ENCODE measurements around the gene CARNS1. TPM values are rescaled to one million over a fixed set of nuclear protein-coding genes. Genes with fewer than 3 reads are reported as not detected.

CARNS1 gene
- total RNA-seq, 1 experiment from 2014 or later = 1.3 TPM

GRCh38 chr11:67393437-67393836 is 22.0 kb upstream of the CARNS1 start (continued):
- no peak for TF ChIP-seq CDX4 (CRISPR knock-in tag; IDR thresholded peaks at IDR 0.05; ENCODE audit: borderline replicate concordance)
- TF ChIP-seq ZNF425 (CRISPR knock-in tag; conservative IDR thresholded peaks at IDR 0.05) = no peak
- TF ChIP-seq NR2C2 (CRISPR knock-in tag; IDR thresholded peaks at IDR 0.05) = no peak
- TF ChIP-seq JUN (CRISPR knock-in tag; IDR thresholded peaks at IDR 0.05) = no peak
- no peak for TF ChIP-seq CREM (CRISPR knock-in tag; IDR thresholded peaks at IDR 0.05)
- no peak for TF ChIP-seq NFYB (CRISPR knock-in tag; conservative IDR thresholded peaks at IDR 0.05; ENCODE audit: low read depth)
- no peak for TF ChIP-seq ZMAT4 (CRISPR knock-in tag; IDR thresholded peaks at IDR 0.05)
- TF ChIP-seq MAX (CRISPR knock-in tag; IDR thresholded peaks at IDR 0.05) = no peak
- TF ChIP-seq CTCF (IDR thresholded peaks at IDR 0.05) = no peak
- no peak for TF ChIP-seq ZNF281 (CRISPR knock-in tag; IDR thresholded peaks at IDR 0.05)
- TF ChIP-seq NFE2L1 (CRISPR knock-in tag; IDR thresholded peaks at IDR 0.05) = no peak
- TF ChIP-seq ZNF396 (CRISPR knock-in tag; IDR thresholded peaks at IDR 0.05; ENCODE audit: borderline replicate concordance) = no peak
- TF ChIP-seq SMAD3 (CRISPR knock-in tag; IDR thresholded peaks at IDR 0.05; ENCODE audit: borderline replicate concordance) = no peak
- no peak for TF ChIP-seq ZSCAN18 (CRISPR knock-in tag; IDR thresholded peaks at IDR 0.05)
- no peak for TF ChIP-seq HMGXB4 (CRISPR knock-in tag; IDR thresholded peaks at IDR 0.05)
- no peak for TF ChIP-seq MLX (CRISPR knock-in tag; IDR thresholded peaks at IDR 0.05)

Measured in WTC11 (cell line).